Loucy (cell line): ENCODE data around the gene MCUR1.

Experiments used
- EZH2phosphoT487 ChIP-seq: fragments of 200-600 bp; IDR thresholded peaks from 2 replicates; pipeline ENCODE4 v1.6.1; 2018; ENCODE audit warnings: antibody characterized with exemption, mild to moderate bottlenecking, moderate library complexity, borderline replicate concordance
- TF ChIP-seq, protein P1 (sequence below): fragments of 200-600 bp; sonication (generic); conservative IDR thresholded peaks from 2 replicates; pipeline ENCODE4 v1.5.1; 2014; ENCODE audit warnings: mild to moderate bottlenecking, antibody characterized with exemption, low read length

DNA sequence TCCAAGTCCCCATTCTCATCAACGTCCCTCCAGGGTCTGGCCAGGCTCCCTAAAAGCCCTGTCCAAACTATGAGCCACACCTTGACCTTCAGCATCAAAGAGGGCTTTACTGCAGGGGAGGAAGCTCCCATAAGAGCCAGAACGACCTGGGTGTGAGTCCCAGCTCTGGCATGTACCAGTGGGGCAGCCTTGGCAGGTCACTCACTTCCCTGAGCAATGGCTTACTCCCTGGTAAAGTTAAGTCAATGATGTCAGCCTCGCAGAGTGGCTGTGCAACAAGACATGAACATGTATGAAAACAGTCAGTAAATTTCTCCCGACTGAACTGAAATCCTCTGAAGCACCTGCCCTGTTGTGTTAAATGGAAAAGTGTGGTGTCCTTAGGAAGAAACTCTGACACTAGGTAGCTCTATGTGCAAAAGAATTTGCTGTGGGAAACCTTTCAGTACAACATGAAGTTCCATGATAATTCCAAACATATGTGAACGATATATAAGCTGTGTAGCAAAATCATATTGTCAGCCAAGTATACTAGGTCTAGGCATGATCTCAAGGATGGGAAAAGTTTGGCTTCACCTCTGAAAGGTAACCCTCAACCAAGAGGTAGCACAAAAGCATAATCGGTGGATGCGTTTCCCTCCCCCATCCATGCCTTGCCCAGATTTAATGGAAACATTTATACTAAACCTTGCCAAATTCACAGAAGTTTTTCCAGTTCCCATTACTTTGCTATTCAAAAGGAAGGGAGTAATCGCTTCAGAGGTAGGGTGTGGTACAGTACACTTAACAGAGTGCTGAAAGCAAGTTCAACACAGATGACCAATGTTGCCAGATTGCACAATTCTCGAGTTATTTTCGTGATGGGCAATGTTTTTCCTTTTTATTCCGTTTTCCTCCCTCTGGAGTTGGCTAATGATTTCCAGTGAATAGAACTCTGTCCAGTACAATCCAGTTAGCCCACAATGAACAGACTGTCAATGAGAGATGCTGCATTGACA, 53.8 kb downstream of the MCUR1 start:
- TF ChIP-seq EZH2phosphoT487: no peak
- TF ChIP-seq, protein P1, sequence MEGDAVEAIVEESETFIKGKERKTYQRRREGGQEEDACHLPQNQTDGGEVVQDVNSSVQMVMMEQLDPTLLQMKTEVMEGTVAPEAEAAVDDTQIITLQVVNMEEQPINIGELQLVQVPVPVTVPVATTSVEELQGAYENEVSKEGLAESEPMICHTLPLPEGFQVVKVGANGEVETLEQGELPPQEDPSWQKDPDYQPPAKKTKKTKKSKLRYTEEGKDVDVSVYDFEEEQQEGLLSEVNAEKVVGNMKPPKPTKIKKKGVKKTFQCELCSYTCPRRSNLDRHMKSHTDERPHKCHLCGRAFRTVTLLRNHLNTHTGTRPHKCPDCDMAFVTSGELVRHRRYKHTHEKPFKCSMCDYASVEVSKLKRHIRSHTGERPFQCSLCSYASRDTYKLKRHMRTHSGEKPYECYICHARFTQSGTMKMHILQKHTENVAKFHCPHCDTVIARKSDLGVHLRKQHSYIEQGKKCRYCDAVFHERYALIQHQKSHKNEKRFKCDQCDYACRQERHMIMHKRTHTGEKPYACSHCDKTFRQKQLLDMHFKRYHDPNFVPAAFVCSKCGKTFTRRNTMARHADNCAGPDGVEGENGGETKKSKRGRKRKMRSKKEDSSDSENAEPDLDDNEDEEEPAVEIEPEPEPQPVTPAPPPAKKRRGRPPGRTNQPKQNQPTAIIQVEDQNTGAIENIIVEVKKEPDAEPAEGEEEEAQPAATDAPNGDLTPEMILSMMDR: no peak
